ENCODE data around the gene PKDREJ. TPM values are rescaled to one million over a fixed set of nuclear protein-coding genes. Genes with fewer than 3 reads are reported as not detected.

The PKDREJ gene
- total RNA-seq, 2 experiments from 2014 or later, result not detected

DNA sequence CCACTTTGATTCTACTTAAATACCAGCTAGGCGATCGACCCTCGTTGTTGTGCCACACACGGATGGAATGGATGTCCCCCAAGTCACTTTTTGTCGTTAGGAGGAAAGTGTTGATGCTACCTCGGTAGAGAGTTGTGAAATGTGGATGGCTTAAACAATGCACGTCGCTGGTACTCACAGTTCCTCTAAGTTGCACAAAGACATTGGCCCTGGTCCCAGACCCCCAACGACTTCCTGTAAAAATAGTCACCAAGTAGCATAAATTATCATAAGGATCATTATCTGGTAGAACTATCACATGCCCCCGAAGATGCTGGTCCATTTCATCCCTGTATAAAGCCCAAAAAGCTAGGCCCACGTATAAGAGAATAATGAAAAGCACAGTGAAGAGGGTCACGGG, 3.8 kb downstream of the PKDREJ start:
- ATAC-seq (no peak), DNase-seq (no peak)
- intact Hi-C loops (cut with micrococcal nuclease), result no loop called here
- H3K4me3 Mint-ChIP-seq, result no peak overlapping the region
- ChIA-PET CTCF (no interaction called here), POLR2A (no interaction called here)
- peaks cover 7% of the 10 kb centered on the region for H3K4me1 Mint-ChIP-seq (ENCODE audit: low read depth)
- peaks cover 46% of the 10 kb centered on the region for H3K27me3 Mint-ChIP-seq
- H3K27ac Mint-ChIP-seq, result no peak overlapping the region
- peaks cover under 1% of the 10 kb centered on the region for H3K36me3 Mint-ChIP-seq (ENCODE audit: low read depth)
- H3K9me3 Mint-ChIP-seq, result no peaks in the 10 kb centered on the region
- TF ChIP-seq, protein P1, sequence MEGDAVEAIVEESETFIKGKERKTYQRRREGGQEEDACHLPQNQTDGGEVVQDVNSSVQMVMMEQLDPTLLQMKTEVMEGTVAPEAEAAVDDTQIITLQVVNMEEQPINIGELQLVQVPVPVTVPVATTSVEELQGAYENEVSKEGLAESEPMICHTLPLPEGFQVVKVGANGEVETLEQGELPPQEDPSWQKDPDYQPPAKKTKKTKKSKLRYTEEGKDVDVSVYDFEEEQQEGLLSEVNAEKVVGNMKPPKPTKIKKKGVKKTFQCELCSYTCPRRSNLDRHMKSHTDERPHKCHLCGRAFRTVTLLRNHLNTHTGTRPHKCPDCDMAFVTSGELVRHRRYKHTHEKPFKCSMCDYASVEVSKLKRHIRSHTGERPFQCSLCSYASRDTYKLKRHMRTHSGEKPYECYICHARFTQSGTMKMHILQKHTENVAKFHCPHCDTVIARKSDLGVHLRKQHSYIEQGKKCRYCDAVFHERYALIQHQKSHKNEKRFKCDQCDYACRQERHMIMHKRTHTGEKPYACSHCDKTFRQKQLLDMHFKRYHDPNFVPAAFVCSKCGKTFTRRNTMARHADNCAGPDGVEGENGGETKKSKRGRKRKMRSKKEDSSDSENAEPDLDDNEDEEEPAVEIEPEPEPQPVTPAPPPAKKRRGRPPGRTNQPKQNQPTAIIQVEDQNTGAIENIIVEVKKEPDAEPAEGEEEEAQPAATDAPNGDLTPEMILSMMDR (IDR thresholded peaks at IDR 0.05), result no peak

DNA sequence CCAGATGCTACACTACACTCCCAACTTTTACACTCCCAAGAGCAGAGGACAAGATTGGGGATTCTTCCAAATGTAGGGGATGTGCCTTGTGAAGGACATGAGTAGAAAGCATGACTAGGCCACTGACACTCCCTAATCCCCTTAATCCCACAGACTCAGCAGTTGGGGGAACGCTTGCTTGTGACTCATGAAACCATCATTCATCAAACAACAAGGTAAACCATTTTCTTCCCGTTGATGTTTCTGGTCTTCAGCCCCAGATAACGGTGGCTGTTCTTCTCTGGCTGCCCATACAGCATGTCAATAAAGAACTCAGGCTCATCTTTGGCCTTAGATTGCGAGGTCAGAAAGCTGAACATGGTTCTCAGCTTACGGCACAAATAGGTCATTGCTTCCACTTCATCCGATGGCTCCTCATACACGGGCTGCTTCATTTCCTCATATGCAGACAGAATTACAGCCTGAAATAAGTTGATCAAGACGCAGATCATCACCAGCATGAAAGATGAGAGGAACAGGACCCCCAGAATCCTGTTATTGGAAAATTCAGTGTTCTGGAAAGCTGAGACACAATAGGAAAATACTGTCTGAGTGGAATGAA, 6.7 kb downstream of the PKDREJ start:
- ChIA-PET CTCF (interaction anchor here (1.4 kb wide), 1 partner anchor 250 kb away, joined by 3 read pairs; no protein-coding TSS in a partner anchor), POLR2A (no interaction called here)
- H3K4me1 Mint-ChIP-seq (ENCODE audit: low read depth), result peaks cover 15% of the 10 kb centered on the region
- H3K36me3 Mint-ChIP-seq (ENCODE audit: low read depth), result peaks cover 4% of the 10 kb centered on the region
- no peak overlapping the region for H3K27ac Mint-ChIP-seq
- no peak overlapping the region for H3K4me3 Mint-ChIP-seq
- ATAC-seq, result no peak
- TF ChIP-seq, protein P1 (IDR thresholded peaks at IDR 0.05), result no peak
- peaks cover 23% of the 10 kb centered on the region for H3K27me3 Mint-ChIP-seq
- DNase-seq, result no peak
- intact Hi-C loops (cut with micrococcal nuclease), result no loop called here
- no peaks in the 10 kb centered on the region for H3K9me3 Mint-ChIP-seq

DNA sequence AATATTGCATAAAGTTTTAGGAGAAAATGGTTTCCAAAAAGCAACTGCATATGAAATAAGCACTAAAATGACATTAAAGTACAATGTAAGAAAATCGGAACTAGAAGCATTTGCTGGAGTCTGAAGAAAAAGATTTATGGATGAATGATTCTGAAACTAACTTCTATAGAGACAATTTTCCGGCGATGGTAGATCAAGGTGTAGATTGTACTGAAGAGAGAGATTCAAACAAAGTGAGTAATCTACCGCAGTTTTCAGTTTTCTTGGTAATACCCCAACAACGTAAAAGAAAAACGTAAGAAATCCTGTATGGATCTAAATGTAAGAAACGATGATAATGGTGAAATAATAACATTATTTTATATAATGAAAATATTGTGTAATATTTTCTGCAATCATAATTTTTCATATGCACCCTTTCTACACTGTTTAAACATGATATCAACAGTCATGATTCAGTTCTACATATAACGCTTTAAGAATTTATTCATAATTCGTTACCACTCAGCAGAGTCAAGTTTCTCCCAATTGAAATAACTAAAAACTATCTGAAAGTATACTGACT, 11.2 kb downstream of the PKDREJ start:
- DNase-seq, result no peak
- TF ChIP-seq, protein P1 (IDR thresholded peaks at IDR 0.05), result no peak
- H3K36me3 Mint-ChIP-seq (ENCODE audit: low read depth), result peaks cover 4% of the 10 kb centered on the region

DNA sequence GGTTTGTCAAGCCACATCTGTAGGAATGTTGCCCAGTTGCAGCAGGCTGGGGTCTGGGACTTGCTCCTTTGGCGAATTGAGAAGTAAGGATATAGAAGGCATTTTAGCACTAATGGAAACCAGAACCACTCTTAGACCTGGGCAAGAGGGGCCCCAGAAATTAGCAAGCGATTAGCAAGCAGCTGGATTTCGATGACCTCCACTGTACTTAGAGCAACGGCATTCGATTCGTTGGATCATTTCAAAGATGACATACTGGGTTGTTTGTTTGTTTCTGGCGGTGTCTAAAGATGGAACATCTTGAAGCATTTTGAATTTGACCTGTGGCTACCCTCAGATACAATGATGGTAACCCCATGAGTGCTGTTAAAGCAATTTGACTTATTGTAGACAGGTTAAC, 11.9 kb downstream of the PKDREJ start:
- intact Hi-C loops (cut with micrococcal nuclease), result no loop called here
- peak overlapping the region; percentile 90 for H3K27ac Mint-ChIP-seq
- no peaks in the 10 kb centered on the region for H3K9me3 Mint-ChIP-seq
- H3K4me3 Mint-ChIP-seq, result peak overlapping the region; percentile 81
- no peaks in the 10 kb centered on the region for H3K27me3 Mint-ChIP-seq
- H3K4me1 Mint-ChIP-seq (ENCODE audit: low read depth), result peaks cover 25% of the 10 kb centered on the region
- ATAC-seq, result no peak
- TF ChIP-seq, protein P1 (IDR thresholded peaks at IDR 0.05), result no peak
- no peak for DNase-seq
- ChIA-PET POLR2A (interaction anchor here (1.4 to 2.0 kb wide), 3 partner anchors 13 to 83 kb away, joined by 3 to 7 read pairs (median 5); partner anchors contain the start of gene TTC38), CTCF (interaction anchor here (1.5 to 3.4 kb wide), 2 partner anchors 129 to 245 kb away, joined by 3 to 9 read pairs; no protein-coding TSS in a partner anchor)
- peaks cover 4% of the 10 kb centered on the region for H3K36me3 Mint-ChIP-seq (ENCODE audit: low read depth)

More for the DNA sequence above, 11.2 kb downstream of the PKDREJ start:
- Mint-ChIP-seq H3K4me3 (peak overlapping the region; percentile 81), H3K9me3 (no peaks in the 10 kb centered on the region), H3K27me3 (no peaks in the 10 kb centered on the region), H3K27ac (no peak overlapping the region), H3K4me1 (ENCODE audit: low read depth) (peaks cover 25% of the 10 kb centered on the region)
- CTCF ChIA-PET, result interaction anchor here (1.1 to 3.4 kb wide), 3 partner anchors 63 to 246 kb away, joined by 3 to 9 read pairs (median 4); no protein-coding TSS in a partner anchor
- ATAC-seq, result no peak
- POLR2A ChIA-PET, result interaction anchor here (0.7 to 1.4 kb wide), 2 partner anchors 83 to 101 kb away, joined by 3 read pairs; no protein-coding TSS in a partner anchor
- intact Hi-C loops (cut with micrococcal nuclease), result no loop called here

DNA sequence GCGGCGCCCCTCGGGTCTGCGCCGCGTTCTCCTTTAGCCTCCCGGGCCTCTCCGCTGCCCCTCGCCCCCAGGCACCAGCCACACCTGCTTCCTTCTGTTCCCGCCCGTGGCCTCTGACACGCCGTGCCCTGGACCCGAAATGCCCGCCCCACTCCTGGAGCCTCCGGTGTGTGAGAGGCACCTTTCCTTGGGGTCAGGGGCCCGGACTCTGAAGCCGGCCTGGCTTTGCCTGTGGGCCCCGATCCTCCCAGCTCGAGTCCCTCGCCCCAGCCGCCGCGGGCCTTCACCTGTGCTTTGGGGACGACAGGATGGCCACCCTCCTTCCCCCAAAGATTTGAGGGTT, 12.4 kb downstream of the PKDREJ start:
- peak overlapping the region; percentile 81 for H3K4me3 Mint-ChIP-seq
- DNase-seq (peak; percentile 16), ATAC-seq (peak; percentile 1)
- TF ChIP-seq, protein P1 (IDR thresholded peaks at IDR 0.05), result no peak
- H3K4me1 Mint-ChIP-seq (ENCODE audit: low read depth), result peaks cover 25% of the 10 kb centered on the region
- intact Hi-C loops (cut with micrococcal nuclease), result no loop called here
- H3K27ac Mint-ChIP-seq, result peak overlapping the region; percentile 90
- H3K27me3 Mint-ChIP-seq, result no peaks in the 10 kb centered on the region
- ChIA-PET CTCF (interaction anchor here (1.1 to 3.4 kb wide), 2 partner anchors 45 to 129 kb away, joined by 4 to 9 read pairs; partner anchors contain the start of gene GTSE1), POLR2A (interaction anchor here (0.7 to 2.0 kb wide), 6 partner anchors 12 to 102 kb away, joined by 3 to 7 read pairs (median 4); partner anchors contain the start of genes PPARA and TTC38)
- peaks cover 4% of the 10 kb centered on the region for H3K36me3 Mint-ChIP-seq (ENCODE audit: low read depth)
- H3K9me3 Mint-ChIP-seq, result no peaks in the 10 kb centered on the region
